HG03039 (cell line): ENCODE measurements around the gene ZNF273.
"Not testable (repeated sequence)": the region's sequence is repeated elsewhere in the genome, so short reads cannot be mapped to it uniquely, and the experiment has no call there.

ENCODE experiments used
- ATAC-seq: cut with Tn5 transposase; IDR thresholded peaks from one replicate; pipeline ENCODE4 v1.9.1; 2021; ENCODE audit warnings: mild to moderate bottlenecking, moderate library complexity; ENCODE audit not compliant: unreplicated experiment

The ZNF273 gene

GRCh38 chr7:64944667-64945502 lies 41.8 kb downstream of the ZNF273 start:
- ATAC-seq: not testable (repeated sequence)

- ATAC-seq: no peak
Measured at GRCh38 chr7:64945503-64946175, 42.6 kb downstream of the ZNF273 start.

- no peak for ATAC-seq
Measured at GRCh38 chr7:64946772-64947171, 43.7 kb downstream of the ZNF273 start.

GRCh38 chr7:64947252-64948000 lies 44.4 kb downstream of the ZNF273 start:
- ATAC-seq: no peak

- ATAC-seq: not testable (repeated sequence)
Measured at GRCh38 chr7:64948774-64949173, 45.7 kb downstream of the ZNF273 start.

- not testable (repeated sequence) for ATAC-seq
Measured at GRCh38 chr7:64950673-64951072, 47.6 kb downstream of the ZNF273 start.

GRCh38 chr7:64951250-64951848 lies 48.3 kb downstream of the ZNF273 start:
- no peak for ATAC-seq

- no peak for ATAC-seq
Measured at GRCh38 chr7:64959072-64959747, 56.1 kb downstream of the ZNF273 start.

GRCh38 chr7:64965594-64965993 lies 62.5 kb downstream of the ZNF273 start:
- ATAC-seq: no peak

GRCh38 chr7:64978497-64979203 lies 75.6 kb downstream of the ZNF273 start:
- no peak for ATAC-seq
